Ovary (tissue), 3 donors: ENCODE data around the gene NDUFV1.
"Not testable (repeated sequence)": the region's sequence is repeated elsewhere in the genome, so short reads cannot be mapped to it uniquely, and the experiment has no call there.

Experiments used
- CTCF ChIP-seq, 3 donors: fragments of 450-650 bp in 2 of 3; fragments of 200-600 bp in 1 of 3; IDR thresholded peaks; one replicate each; pipeline versions ENCODE4 v1.5.1 to v1.8.0; 2016 to 2022; ENCODE audit warnings: antibody characterized with exemption in 3 of 3, mild to moderate bottlenecking in 1 of 3
- POLR2A ChIP-seq: fragments of 450-650 bp; IDR thresholded peaks from one replicate; pipeline ENCODE4 v1.6.1; 2017; ENCODE audit warnings: antibody characterized with exemption, mild to moderate bottlenecking, moderate library complexity
- donor health status: DM: no; HTN: no; CAD: no.

GRCh38 chr11:67620621-67621020 lies 13.9 kb downstream of the NDUFV1 start:
- TF ChIP-seq CTCF (IDR thresholded peaks at IDR 0.05); POLR2A: not testable (repeated sequence)
